ENCODE measurements around the gene NSMCE3. TPM values are rescaled to one million over a fixed set of nuclear protein-coding genes. Genes with fewer than 3 reads are reported as not detected.
"Not testable (repeated sequence)": the region's sequence is repeated elsewhere in the genome, so short reads cannot be mapped to it uniquely, and the experiment has no call there.

Gene NSMCE3
- total RNA-seq, 1 experiment from 2014 or later, result 8.0 TPM

DNA sequence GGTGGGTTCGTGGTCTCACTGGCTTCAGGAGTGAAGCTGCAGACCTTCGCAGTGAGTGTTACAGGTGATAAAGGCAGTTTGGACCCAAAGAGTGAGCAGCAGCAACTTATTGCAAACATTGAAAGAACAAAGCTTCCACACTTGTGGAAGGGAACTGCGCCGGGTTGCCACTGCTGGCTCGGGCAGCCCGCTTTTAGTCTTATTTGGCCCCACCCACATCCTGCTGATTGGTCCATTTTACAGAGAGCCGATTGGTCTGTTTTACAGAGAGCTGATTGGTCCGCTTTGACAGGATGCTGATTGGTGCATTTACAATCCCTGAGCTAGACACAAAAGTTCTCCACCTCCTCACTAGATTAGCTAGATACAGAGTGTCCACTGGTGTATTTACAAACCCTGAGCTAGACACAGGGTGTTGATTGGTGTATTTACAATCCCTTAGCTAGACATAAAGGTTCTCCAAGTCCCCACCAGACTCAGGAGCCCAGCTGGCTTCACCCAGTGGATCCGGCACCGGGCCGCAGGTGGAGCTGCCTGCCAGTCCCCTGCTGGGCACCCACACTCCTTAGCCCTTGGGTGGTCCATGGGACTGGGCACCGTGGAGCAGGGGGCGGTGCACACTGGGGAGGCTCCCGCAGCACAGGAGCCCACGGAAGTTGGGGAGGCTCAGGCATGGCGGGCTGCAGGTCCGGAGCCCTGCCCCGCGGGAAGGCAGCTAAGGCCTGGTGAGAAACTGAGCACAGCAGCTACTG, 45.2 kb downstream of the NSMCE3 start:
- H3K9me3 ChIP-seq (ENCODE audit: low read length); BruUV-seq (replicated peaks); H3K36me3 ChIP-seq (ENCODE audit: low read depth, low read length); H4K20me1 ChIP-seq (ENCODE audit: low read length); H3K9me2 ChIP-seq (replicated peaks; ENCODE audit: low read length); POLR2A ChIA-PET (ENCODE audit: unreplicated experiment); H3K4me2 ChIP-seq (ENCODE audit: low read length); H3K27ac ChIP-seq (ENCODE audit: low read length); ATAC-seq; H3K9ac ChIP-seq (ENCODE audit: low read length); intact Hi-C loops (cut with micrococcal nuclease); DNase-seq; H2AFZ ChIP-seq (ENCODE audit: low read length); H3F3A ChIP-seq (ENCODE audit: low read length, unreplicated experiment); H3K4me3 ChIP-seq (ENCODE audit: low read length); CTCF ChIA-PET; H3K79me2 ChIP-seq (ENCODE audit: low read length); H3K4me1 ChIP-seq (ENCODE audit: insufficient read depth, low read length): not testable (repeated sequence)
- H3K27me3 ChIP-seq (ENCODE audit: low read length), result peaks cover 76% of the 10 kb centered on the region

DNA sequence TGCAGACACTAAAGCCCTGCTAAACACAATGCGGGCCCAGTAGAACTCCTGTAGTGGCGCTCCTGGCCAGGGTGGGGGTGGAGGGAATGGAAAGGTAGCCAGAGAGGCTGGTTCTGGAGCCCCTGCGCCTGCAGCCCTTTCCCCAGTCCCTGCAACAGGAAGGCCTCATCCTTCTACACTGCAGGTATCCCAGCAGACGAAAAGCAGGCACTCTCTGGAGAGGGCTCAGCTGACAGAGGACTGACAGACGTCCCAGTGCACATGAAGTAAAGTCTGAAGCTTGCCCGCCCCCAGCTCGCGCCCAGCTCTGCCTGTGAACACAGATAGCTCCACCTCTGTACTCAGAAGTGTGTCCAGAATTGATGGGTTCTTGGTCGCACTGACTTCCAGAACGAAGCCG, 46.0 kb downstream of the NSMCE3 start:
- H3K4me3 ChIP-seq (ENCODE audit: low read length), result no peak overlapping the region
- intact Hi-C loops (cut with micrococcal nuclease), result no loop called here
- no peak overlapping the region for H2AFZ ChIP-seq (ENCODE audit: low read length)
- no peaks in the 10 kb centered on the region for H3K9me2 ChIP-seq (replicated peaks; ENCODE audit: low read length)
- H3K36me3 ChIP-seq (ENCODE audit: low read depth, low read length), result no peaks in the 10 kb centered on the region
- H4K20me1 ChIP-seq (ENCODE audit: low read length), result no peaks in the 10 kb centered on the region
- H3K9ac ChIP-seq (ENCODE audit: low read length), result no peak overlapping the region
- POLR2A ChIA-PET (ENCODE audit: unreplicated experiment), result no interaction called here
- TF ChIP-seq EZH2 (IDR thresholded peaks at IDR 0.05; ENCODE audit: low read length, unreplicated experiment) (no peak), EZH2phosphoT487 (IDR thresholded peaks at IDR 0.05; ENCODE audit: borderline replicate concordance, low read length) (no peak)
- TF ChIP-seq, protein P1, sequence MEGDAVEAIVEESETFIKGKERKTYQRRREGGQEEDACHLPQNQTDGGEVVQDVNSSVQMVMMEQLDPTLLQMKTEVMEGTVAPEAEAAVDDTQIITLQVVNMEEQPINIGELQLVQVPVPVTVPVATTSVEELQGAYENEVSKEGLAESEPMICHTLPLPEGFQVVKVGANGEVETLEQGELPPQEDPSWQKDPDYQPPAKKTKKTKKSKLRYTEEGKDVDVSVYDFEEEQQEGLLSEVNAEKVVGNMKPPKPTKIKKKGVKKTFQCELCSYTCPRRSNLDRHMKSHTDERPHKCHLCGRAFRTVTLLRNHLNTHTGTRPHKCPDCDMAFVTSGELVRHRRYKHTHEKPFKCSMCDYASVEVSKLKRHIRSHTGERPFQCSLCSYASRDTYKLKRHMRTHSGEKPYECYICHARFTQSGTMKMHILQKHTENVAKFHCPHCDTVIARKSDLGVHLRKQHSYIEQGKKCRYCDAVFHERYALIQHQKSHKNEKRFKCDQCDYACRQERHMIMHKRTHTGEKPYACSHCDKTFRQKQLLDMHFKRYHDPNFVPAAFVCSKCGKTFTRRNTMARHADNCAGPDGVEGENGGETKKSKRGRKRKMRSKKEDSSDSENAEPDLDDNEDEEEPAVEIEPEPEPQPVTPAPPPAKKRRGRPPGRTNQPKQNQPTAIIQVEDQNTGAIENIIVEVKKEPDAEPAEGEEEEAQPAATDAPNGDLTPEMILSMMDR (conservative IDR thresholded peaks at IDR 0.05; ENCODE audit: low read depth, low read length), result no peak
- no peaks in the 10 kb centered on the region for H3F3A ChIP-seq (ENCODE audit: low read length, unreplicated experiment)
- H3K79me2 ChIP-seq (ENCODE audit: low read length), result no peaks in the 10 kb centered on the region
- DNase-seq (no peak), ATAC-seq (no peak)
- no peak overlapping the region for H3K27ac ChIP-seq (ENCODE audit: low read length)
- no peaks in the 10 kb centered on the region for H3K4me1 ChIP-seq (ENCODE audit: insufficient read depth, low read length)
- CTCF ChIA-PET, result no interaction called here
- peaks cover 71% of the 10 kb centered on the region for H3K27me3 ChIP-seq (ENCODE audit: low read length)
- H3K4me2 ChIP-seq (ENCODE audit: low read length), result no peak overlapping the region
- no peaks in the 10 kb centered on the region for H3K9me3 ChIP-seq (ENCODE audit: low read length)
- no TSS peak for BruUV-seq (replicated peaks)

DNA sequence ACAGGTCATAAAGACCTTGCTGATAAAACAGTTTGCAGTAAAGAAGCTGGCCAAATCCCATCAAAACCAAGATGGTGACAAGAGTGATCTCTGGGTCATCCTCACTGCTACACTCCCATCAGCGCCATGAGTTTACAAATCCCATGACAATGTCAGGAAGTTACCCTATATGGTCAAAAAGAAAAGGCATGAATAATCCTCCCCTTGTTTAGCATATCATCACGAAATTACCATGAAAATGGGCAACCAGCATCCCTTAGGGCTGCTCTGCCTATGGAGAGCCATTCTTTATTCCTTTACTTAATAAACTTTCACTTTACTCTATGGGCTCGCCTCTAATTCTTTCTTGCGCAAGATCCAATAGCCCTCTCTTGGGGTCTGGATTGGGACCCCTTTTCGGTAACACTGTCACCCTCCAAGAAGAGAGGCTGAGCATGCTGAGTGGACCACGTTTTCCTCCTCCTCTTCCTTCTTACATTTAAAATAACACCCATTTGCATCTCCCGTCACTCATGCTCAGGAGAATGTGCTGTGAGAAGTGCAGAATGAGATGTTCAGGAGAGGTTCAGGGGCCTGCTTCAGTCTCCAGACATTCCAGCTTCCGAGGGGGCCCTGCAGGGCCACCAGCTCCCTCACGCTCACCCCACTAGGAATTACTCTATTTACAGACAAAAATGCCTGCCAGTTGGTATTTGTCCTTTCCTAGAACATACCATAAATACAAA, 47.3 kb downstream of the NSMCE3 start:
- Histone ChIP-seq H3K27me3 (ENCODE audit: low read length) (peaks cover 70% of the 10 kb centered on the region), H3K4me3 (ENCODE audit: low read length) (no peak overlapping the region), H3K36me3 (ENCODE audit: low read depth, low read length) (no peaks in the 10 kb centered on the region), H3K27ac (ENCODE audit: low read length) (no peak overlapping the region), H3K9ac (ENCODE audit: low read length) (no peak overlapping the region), H3K9me2 (replicated peaks; ENCODE audit: low read length) (no peaks in the 10 kb centered on the region), H3K4me1 (ENCODE audit: insufficient read depth, low read length) (no peaks in the 10 kb centered on the region), H2AFZ (ENCODE audit: low read length) (no peak overlapping the region), H3K4me2 (ENCODE audit: low read length) (no peak overlapping the region), H3K79me2 (ENCODE audit: low read length) (no peaks in the 10 kb centered on the region), H3F3A (ENCODE audit: low read length, unreplicated experiment) (no peaks in the 10 kb centered on the region), H4K20me1 (ENCODE audit: low read length) (no peaks in the 10 kb centered on the region), H3K9me3 (ENCODE audit: low read length) (no peaks in the 10 kb centered on the region)
- no TSS peak for BruUV-seq (replicated peaks)
- TF ChIP-seq EZH2phosphoT487 (IDR thresholded peaks at IDR 0.05; ENCODE audit: borderline replicate concordance, low read length) (no peak), EZH2 (IDR thresholded peaks at IDR 0.05; ENCODE audit: low read length, unreplicated experiment) (no peak)
- TF ChIP-seq, protein P1 (conservative IDR thresholded peaks at IDR 0.05; ENCODE audit: low read depth, low read length), result no peak
- ATAC-seq (no peak), DNase-seq (no peak)
- intact Hi-C loops (cut with micrococcal nuclease), result no loop called here
- ChIA-PET POLR2A (ENCODE audit: unreplicated experiment) (no interaction called here), CTCF (no interaction called here)
